Upper lobe of right lung (tissue), 1 donor: Measurements from ENCODE around the gene GNAQ. TPM values are rescaled to one million over a fixed set of nuclear protein-coding genes. Genes with fewer than 3 reads are reported as not detected.
A peak's percentile ranks its signal among the peaks of the same experiment; 100 is the strongest.

Experiments
- ATAC-seq: fragments of 200-7000 bp; cut with Tn5 transposase; one replicate; pipeline ENCODE4 v1.9.1; 2020; ENCODE audit warnings: mild to moderate bottlenecking, moderate library complexity
- DNase-seq: peaks from one replicate; pipeline ENCODE4 v3.0.0-alpha.2; 2020
- H3K27ac ChIP-seq: fragments of 200-600 bp; one replicate; pipeline ENCODE4 v1.8.0; 2022
- H3K27me3 ChIP-seq: fragments of 200-600 bp; one replicate; pipeline ENCODE4 v1.8.0; 2022; ENCODE audit warnings: mild to moderate bottlenecking
- H3K36me3 ChIP-seq: fragments of 200-600 bp; one replicate; pipeline ENCODE4 v1.8.0; 2022
- H3K4me1 ChIP-seq: fragments of 200-600 bp; one replicate; pipeline ENCODE4 v1.8.0; 2022
- H3K4me3 ChIP-seq: fragments of 200-600 bp; one replicate; pipeline ENCODE4 v1.8.0; 2022; ENCODE audit warnings: mild to moderate bottlenecking
- H3K9me3 ChIP-seq: fragments of 200-600 bp; one replicate; pipeline ENCODE4 v1.8.0; 2022
- CTCF ChIP-seq: fragments of 200-600 bp; IDR thresholded peaks from one replicate; pipeline ENCODE4 v1.8.0; 2022; ENCODE audit warnings: antibody characterized with exemption
- intact Hi-C: fragments of 100-400 bp; cut with DNase I; formaldehyde crosslinking; loops from one replicate; pipeline ENCODE4 v1.11.0; 2022
- total RNA-seq: library from RNA; stranded (reverse); fragmentation: NEBNext Ultra II Directional; extraction: Animal tissue kit (Norgen Biotek cat#: 25700); gene quantifications from one replicate; pipeline ENCODE4 v1.2.1, GENCODE V29; 2021
- donor health status: DM: no; HTN: yes; CAD: no; lungs with severe emphysema.

GNAQ gene
- total RNA-seq, 1 donor from 2014 or later = 132 TPM

GRCh38 chr9:77989909-77990308 is 41.7 kb downstream of the GNAQ start:
- no peak for ATAC-seq
- DNase-seq = no peak
- intact Hi-C loops = no loop called here
- H3K27ac ChIP-seq = no peak overlapping the region
- no peak overlapping the region for H3K4me3 ChIP-seq
- H3K36me3 ChIP-seq = no peaks in the 10 kb centered on the region
- no peaks in the 10 kb centered on the region for H3K9me3 ChIP-seq
- peaks cover 18% of the 10 kb centered on the region for H3K4me1 ChIP-seq
- no peaks in the 10 kb centered on the region for H3K27me3 ChIP-seq
- no peak for TF ChIP-seq CTCF

GRCh38 chr9:77989458-77989857 is 42.2 kb downstream of the GNAQ start:
- no peaks in the 10 kb centered on the region for H3K9me3 ChIP-seq
- H3K27ac ChIP-seq = no peak overlapping the region
- ATAC-seq = no peak
- no peaks in the 10 kb centered on the region for H3K27me3 ChIP-seq
- H3K36me3 ChIP-seq = no peaks in the 10 kb centered on the region
- H3K4me3 ChIP-seq = no peak overlapping the region
- intact Hi-C loops = no loop called here
- peaks cover 18% of the 10 kb centered on the region for H3K4me1 ChIP-seq
- TF ChIP-seq CTCF = no peak
- no peak for DNase-seq

- TF ChIP-seq CTCF = no peak
- ATAC-seq (no peak), DNase-seq (no peak)
- no peak overlapping the region for H3K27ac ChIP-seq
- H3K9me3 ChIP-seq = no peaks in the 10 kb centered on the region
- no peak overlapping the region for H3K4me3 ChIP-seq
- peaks cover 18% of the 10 kb centered on the region for H3K4me1 ChIP-seq
- intact Hi-C loops = no loop called here
- H3K36me3 ChIP-seq = no peaks in the 10 kb centered on the region
- no peaks in the 10 kb centered on the region for H3K27me3 ChIP-seq
These were observed 43.0 kb downstream of the GNAQ start for GRCh38 chr9:77988630-77989029.

GRCh38 chr9:77987880-77988525 is 43.6 kb downstream of the GNAQ start:
- H3K4me1 ChIP-seq = peaks cover 25% of the 10 kb centered on the region
- no peaks in the 10 kb centered on the region for H3K9me3 ChIP-seq
- DNase-seq (no peak), ATAC-seq (no peak)
- H3K4me3 ChIP-seq = no peak overlapping the region
- intact Hi-C loops = no loop called here
- no peak overlapping the region for H3K27ac ChIP-seq
- no peaks in the 10 kb centered on the region for H3K36me3 ChIP-seq
- no peak for TF ChIP-seq CTCF
- H3K27me3 ChIP-seq = no peaks in the 10 kb centered on the region

- no peaks in the 10 kb centered on the region for H3K36me3 ChIP-seq
- DNase-seq (no peak), ATAC-seq (peak; percentile 50)
- intact Hi-C loops = no loop called here
- no peaks in the 10 kb centered on the region for H3K27me3 ChIP-seq
- no peaks in the 10 kb centered on the region for H3K9me3 ChIP-seq
- H3K27ac ChIP-seq = no peak overlapping the region
- H3K4me1 ChIP-seq = peaks cover 32% of the 10 kb centered on the region
- H3K4me3 ChIP-seq = no peak overlapping the region
- no peak for TF ChIP-seq CTCF
These were observed 44.4 kb downstream of the GNAQ start for GRCh38 chr9:77987081-77987656.
